ENCODE results near the gene PADI2.

Gene PADI2

GRCh38 chr1:17134724-17135123 lies 15.5 kb upstream of the PADI2 start:
- H3K4me1 ChIP-seq (ENCODE audit: low read depth, poor library complexity, severe bottlenecking): no peaks in the 10 kb centered on the region
- no peak overlapping the region for H3K9ac ChIP-seq
- peaks cover 56% of the 10 kb centered on the region for H3K27me3 ChIP-seq (ENCODE audit: insufficient read depth, low read depth)
- H4K20me1 ChIP-seq (ENCODE audit: insufficient read depth): no peaks in the 10 kb centered on the region
- H3K4me3 ChIP-seq (IDR thresholded peaks at IDR 0.05; ENCODE audit: insufficient read depth, low read depth, low read length): no peak overlapping the region
- no peak overlapping the region for H3K27ac ChIP-seq
- no peaks in the 10 kb centered on the region for H3K36me3 ChIP-seq (ENCODE audit: insufficient read depth)
- TF ChIP-seq CTCF (conservative IDR thresholded peaks at IDR 0.05; ENCODE audit: low read depth, low read length): no peak
- no peak overlapping the region for H3K4me2 ChIP-seq
- no peak overlapping the region for H2AFZ ChIP-seq (ENCODE audit: low read depth)
- no peaks in the 10 kb centered on the region for H3K79me2 ChIP-seq (ENCODE audit: insufficient read depth, low read depth)

- Histone ChIP-seq H3K9ac (no peak overlapping the region), H3K36me3 (ENCODE audit: insufficient read depth) (no peaks in the 10 kb centered on the region), H3K27ac (no peak overlapping the region), H3K79me2 (ENCODE audit: insufficient read depth, low read depth) (no peaks in the 10 kb centered on the region), H3K4me3 (IDR thresholded peaks at IDR 0.05; ENCODE audit: insufficient read depth, low read depth, low read length) (no peak overlapping the region), H2AFZ (ENCODE audit: low read depth) (no peak overlapping the region), H4K20me1 (ENCODE audit: insufficient read depth) (no peaks in the 10 kb centered on the region), H3K4me2 (no peak overlapping the region), H3K27me3 (ENCODE audit: insufficient read depth, low read depth) (peaks cover 63% of the 10 kb centered on the region), H3K4me1 (ENCODE audit: low read depth, poor library complexity, severe bottlenecking) (no peaks in the 10 kb centered on the region)
- no peak for TF ChIP-seq CTCF (conservative IDR thresholded peaks at IDR 0.05; ENCODE audit: low read depth, low read length)
These were observed 14.8 kb upstream of the PADI2 start for GRCh38 chr1:17134034-17134433.

- no peak for TF ChIP-seq CTCF (conservative IDR thresholded peaks at IDR 0.05; ENCODE audit: low read depth, low read length)
- no peaks in the 10 kb centered on the region for H3K79me2 ChIP-seq (ENCODE audit: insufficient read depth, low read depth)
- H3K9ac ChIP-seq: no peak overlapping the region
- H3K4me2 ChIP-seq: no peak overlapping the region
- no peaks in the 10 kb centered on the region for H3K36me3 ChIP-seq (ENCODE audit: insufficient read depth)
- no peaks in the 10 kb centered on the region for H4K20me1 ChIP-seq (ENCODE audit: insufficient read depth)
- peaks cover 48% of the 10 kb centered on the region for H3K27me3 ChIP-seq (ENCODE audit: insufficient read depth, low read depth)
- H2AFZ ChIP-seq (ENCODE audit: low read depth): no peak overlapping the region
- no peak overlapping the region for H3K4me3 ChIP-seq (IDR thresholded peaks at IDR 0.05; ENCODE audit: insufficient read depth, low read depth, low read length)
- no peaks in the 10 kb centered on the region for H3K4me1 ChIP-seq (ENCODE audit: low read depth, poor library complexity, severe bottlenecking)
- no peak overlapping the region for H3K27ac ChIP-seq
These were observed 10.9 kb upstream of the PADI2 start for GRCh38 chr1:17130138-17130635.

- no peak for TF ChIP-seq CTCF (conservative IDR thresholded peaks at IDR 0.05; ENCODE audit: low read depth, low read length)
These were observed 9.1 kb upstream of the PADI2 start for GRCh38 chr1:17128361-17128760.

More at GRCh38 chr1:17128361-17128760, 9.1 kb upstream of the PADI2 start:
- H3K79me2 ChIP-seq (ENCODE audit: insufficient read depth, low read depth): no peaks in the 10 kb centered on the region
- H3K27me3 ChIP-seq (ENCODE audit: insufficient read depth, low read depth): peaks cover 63% of the 10 kb centered on the region
- H3K4me3 ChIP-seq (IDR thresholded peaks at IDR 0.05; ENCODE audit: insufficient read depth, low read depth, low read length): no peak overlapping the region
- H2AFZ ChIP-seq (ENCODE audit: low read depth): no peak overlapping the region
- H3K27ac ChIP-seq: no peak overlapping the region
- H3K9ac ChIP-seq: no peak overlapping the region
- H3K4me1 ChIP-seq (ENCODE audit: low read depth, poor library complexity, severe bottlenecking): no peaks in the 10 kb centered on the region
- no peaks in the 10 kb centered on the region for H3K36me3 ChIP-seq (ENCODE audit: insufficient read depth)
- no peak overlapping the region for H3K4me2 ChIP-seq
- H4K20me1 ChIP-seq (ENCODE audit: insufficient read depth): no peaks in the 10 kb centered on the region

Data from KMS-11 (cell line).